GM12891 (cell line): ENCODE data around the gene UQCR11.

ENCODE experiments used
- POLR2A ChIP-seq: IDR thresholded peaks from 2 replicates; pipeline ENCODE4 v1.6.1; 2011; ENCODE audit warnings: low read depth, low read length, control low read depth
- SPI1 ChIP-seq: IDR thresholded peaks from 2 replicates; pipeline ENCODE4 v1.6.1; 2011; ENCODE audit warnings: low read depth, low read length, control low read depth
- TAF1 ChIP-seq: IDR thresholded peaks from 2 replicates; pipeline ENCODE4 v1.6.1; 2011; ENCODE audit warnings: low read depth, low read length, control low read depth

DNA sequence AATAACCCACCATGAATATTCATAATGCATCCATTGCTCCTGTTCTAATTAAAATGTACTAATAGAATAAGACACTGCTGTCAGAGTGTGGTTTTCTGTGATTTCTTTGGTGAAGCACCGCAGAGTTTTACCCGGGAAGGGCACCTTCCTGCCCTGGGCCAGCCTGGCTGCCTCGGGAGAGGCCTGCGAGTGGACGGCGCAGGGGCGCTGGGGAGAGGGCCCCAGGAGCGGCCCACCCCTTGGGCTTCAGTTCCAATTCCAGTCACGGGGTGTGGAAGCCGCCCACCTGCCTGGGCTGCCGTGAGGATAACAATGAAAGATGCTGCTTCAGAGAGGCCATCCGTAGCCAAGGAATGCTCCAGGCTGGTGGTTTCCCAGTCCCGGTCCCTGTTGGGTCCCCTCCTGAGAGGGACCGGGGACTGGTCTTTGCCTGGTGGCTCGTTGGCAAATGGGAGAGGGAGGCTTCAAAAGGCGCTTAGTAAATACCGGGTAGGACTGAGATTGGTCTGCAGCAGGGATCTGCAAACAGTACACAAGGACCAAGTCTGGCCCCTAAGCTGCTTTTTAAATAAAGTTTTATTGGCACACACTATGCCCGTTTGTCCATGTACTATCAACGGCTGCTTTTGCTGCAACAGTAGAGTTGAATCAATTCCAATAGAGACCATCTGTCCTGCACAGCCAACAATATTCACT lies 29.1 kb upstream of the UQCR11 start:
- TF ChIP-seq TAF1 (no peak), POLR2A (no peak), SPI1 (no peak)
